Activated CD4-positive, alpha-beta memory T cell treated with anti-CD3 and anti-CD28 coated beads, Interleukin-2, amount 10 ng/mL, durations not matched to agents 7 days and 5 days (primary cell): ENCODE measurements around the gene IGF2R. TPM values are rescaled to one million over a fixed set of nuclear protein-coding genes. Genes with fewer than 3 reads are reported as not detected.

Experiments used
- CTCF ChIA-PET: fragments of 350-600 bp; sonication (Branson Sonifier 250); formaldehyde crosslinking; loops from one replicate; lab custom pipeline; 2021; ENCODE audit warnings: antibody characterized with exemption, inconsistent platforms; lab: Charles Lee
- POLR2A ChIA-PET: fragments of 350-600 bp; sonication (Branson Sonifier 250); formaldehyde crosslinking; loops from one replicate; lab custom pipeline; 2021; ENCODE audit warnings: antibody characterized with exemption; lab: Charles Lee
- DNase-seq: peaks from one replicate; pipeline ENCODE4 v3.0.0-alpha.2; 2020
- H3K27ac Mint-ChIP-seq: one replicate; pipeline ENCODE4 v1.8.0; 2021; ENCODE audit warnings: mild to moderate bottlenecking, mixed read lengths
- H3K27me3 Mint-ChIP-seq: one replicate; pipeline ENCODE4 v1.8.0; 2021; ENCODE audit warnings: mixed read lengths
- H3K36me3 Mint-ChIP-seq: one replicate; pipeline ENCODE4 v1.8.0; 2021; ENCODE audit warnings: low read depth, mixed read lengths
- H3K4me1 Mint-ChIP-seq: one replicate; pipeline ENCODE4 v1.8.0; 2021; ENCODE audit warnings: mixed read lengths
- H3K4me3 Mint-ChIP-seq: one replicate; pipeline ENCODE4 v1.8.0; 2021; ENCODE audit warnings: mild to moderate bottlenecking, mixed read lengths
- H3K9me3 Mint-ChIP-seq: one replicate; pipeline ENCODE4 v1.8.0; 2021; ENCODE audit warnings: mixed read lengths
- total RNA-seq, 2 experiments: library from RNA; stranded (reverse); gene quantifications; one replicate each; pipeline ENCODE4 v1.2.3, GENCODE V29; 2021

The IGF2R gene
- total RNA-seq, 2 experiments from 2014 or later: 66.9 to 70.9 TPM

DNA sequence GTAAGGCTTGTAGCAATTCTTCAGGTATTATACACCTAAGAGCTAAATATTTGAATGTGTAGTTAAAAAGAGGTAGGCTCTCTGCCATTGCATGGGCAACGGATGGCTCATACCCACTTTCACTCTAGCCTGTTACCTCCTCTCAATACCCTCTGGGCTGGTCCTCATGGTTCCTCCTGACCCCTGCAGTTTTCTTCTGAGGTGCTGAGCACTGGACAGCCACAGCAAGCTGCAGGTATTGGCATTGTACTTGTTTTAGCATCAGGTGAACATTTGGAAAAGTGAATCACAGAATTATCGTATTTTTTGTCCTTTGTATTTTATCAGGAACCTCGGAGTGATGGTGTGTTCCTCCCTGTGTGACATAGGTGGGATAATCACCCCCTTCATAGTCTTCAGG, 185.6 kb downstream of the IGF2R start:
- Mint-ChIP-seq H3K36me3 (no peaks in the 10 kb centered on the region), H3K9me3 (no peaks in the 10 kb centered on the region), H3K27me3 (peaks cover 2% of the 10 kb centered on the region), H3K4me3 (no peak overlapping the region), H3K27ac (no peak overlapping the region), H3K4me1 (no peaks in the 10 kb centered on the region)
- no peak for DNase-seq
- ChIA-PET POLR2A (no interaction called here), CTCF (no interaction called here)

DNA sequence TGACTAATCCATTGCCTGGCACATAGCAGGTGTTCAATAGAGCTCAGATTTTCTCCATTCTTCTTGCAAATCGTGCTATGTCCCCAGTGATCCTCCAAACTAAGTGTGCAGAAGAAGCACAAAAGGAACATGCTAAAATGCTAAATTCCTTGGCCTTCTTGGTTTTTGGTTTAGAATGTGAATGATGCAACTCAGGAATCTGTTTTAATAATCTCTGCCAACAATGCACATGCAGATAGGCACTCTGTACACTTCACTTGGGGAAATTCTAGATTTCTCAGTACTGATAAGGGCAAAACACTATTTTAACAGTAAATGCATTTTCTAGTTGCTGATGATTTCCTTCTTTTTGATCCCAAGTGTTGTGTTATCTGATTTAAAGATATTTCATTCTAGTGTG, 188.0 kb downstream of the IGF2R start:
- H3K4me3 Mint-ChIP-seq: no peak overlapping the region
- no peak overlapping the region for H3K27ac Mint-ChIP-seq
- no peaks in the 10 kb centered on the region for H3K36me3 Mint-ChIP-seq
- CTCF ChIA-PET: interaction anchor here (1.4 kb wide), 1 partner anchor 19 kb away, joined by 4 read pairs; no protein-coding TSS in a partner anchor
- POLR2A ChIA-PET: no interaction called here
- DNase-seq: no peak
- peaks cover 1% of the 10 kb centered on the region for H3K27me3 Mint-ChIP-seq
- H3K4me1 Mint-ChIP-seq: no peaks in the 10 kb centered on the region
- H3K9me3 Mint-ChIP-seq: no peaks in the 10 kb centered on the region

DNA sequence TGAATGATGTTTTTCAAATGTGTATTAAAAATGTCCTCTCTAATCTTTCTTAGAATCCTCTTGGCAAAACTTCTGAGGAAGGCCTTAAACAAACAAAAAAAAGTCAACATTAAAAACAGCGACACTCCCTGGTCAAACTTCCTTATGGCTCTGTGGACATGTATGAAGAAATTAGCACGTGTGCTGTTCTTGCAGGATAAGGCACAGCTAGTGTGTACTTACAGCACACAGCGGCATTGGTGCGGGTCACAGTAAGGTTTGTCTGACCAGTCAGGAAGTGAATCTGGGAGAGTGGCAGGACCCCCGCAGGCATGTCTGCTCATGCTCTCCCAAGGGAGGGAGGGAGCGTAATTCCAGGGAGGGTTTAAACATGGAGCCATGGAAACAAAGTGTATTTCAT, 191.6 kb downstream of the IGF2R start:
- no peak for DNase-seq
- H3K27me3 Mint-ChIP-seq: no peaks in the 10 kb centered on the region
- no peaks in the 10 kb centered on the region for H3K36me3 Mint-ChIP-seq
- ChIA-PET CTCF (no interaction called here), POLR2A (no interaction called here)
- no peak overlapping the region for H3K4me3 Mint-ChIP-seq
- H3K4me1 Mint-ChIP-seq: no peaks in the 10 kb centered on the region
- no peak overlapping the region for H3K27ac Mint-ChIP-seq
- no peaks in the 10 kb centered on the region for H3K9me3 Mint-ChIP-seq

Other genes starting within 250 kb of the IGF2R start
- gene WTAP, start 241.6 kb upstream of the IGF2R start, total RNA-seq: 100 to 1,000 TPM; 124 TPM
- 100 to 1,000 TPM in 1 of 2 experiments, 10 to 100 TPM in 1; 98.0 to 109 TPM for gene ACAT2, start 207.0 kb upstream of the IGF2R start, total RNA-seq
- 100 to 1,000 TPM; 203 to 212 TPM for gene TCP1, start 179.5 kb upstream of the IGF2R start, total RNA-seq
- 10 to 100 TPM; 63.6 to 65.8 TPM for gene MRPL18, start 178.6 kb upstream of the IGF2R start, total RNA-seq
- under 1 TPM; 0.25 to 0.35 TPM for gene PNLDC1, start 168.8 kb upstream of the IGF2R start, total RNA-seq
- not detected for gene MAS1, start 78.1 kb upstream of the IGF2R start, total RNA-seq
- gene SLC22A1, start 152.7 kb downstream of the IGF2R start, total RNA-seq: 1 to 10 TPM in 1 of 2 experiments, under 1 TPM in 1; 0.81 to 1.3 TPM